Activated CD8-positive, alpha-beta memory T cell treated with anti-CD3 and anti-CD28 coated beads, Interleukin-2, amount 50 U/mL, for 1 hour (primary cell): ENCODE measurements around the gene CFAP97D2.
"Not testable (repeated sequence)": the region's sequence is repeated elsewhere in the genome, so short reads cannot be mapped to it uniquely, and the experiment has no call there.

ENCODE experiments used
- DNase-seq: peaks from one replicate; pipeline ENCODE4 v3.0.0-alpha.2; 2020; ENCODE audit errors: extremely low read depth

CFAP97D2 gene

GRCh38 chr13:114143806-114144605 lies 35.1 kb upstream of the CFAP97D2 start:
- no peak for DNase-seq

- DNase-seq = no peak
Observed at GRCh38 chr13:114144606-114145244, 34.3 kb upstream of the CFAP97D2 start.

GRCh38 chr13:114145256-114145655 lies 33.8 kb upstream of the CFAP97D2 start:
- no peak for DNase-seq

- DNase-seq = no peak
Observed at GRCh38 chr13:114145722-114146121, 33.3 kb upstream of the CFAP97D2 start.

GRCh38 chr13:114146173-114146572 lies 32.9 kb upstream of the CFAP97D2 start:
- DNase-seq = no peak

- no peak for DNase-seq
Observed at GRCh38 chr13:114146629-114147028, 32.4 kb upstream of the CFAP97D2 start.

- DNase-seq = no peak
Observed at GRCh38 chr13:114147803-114148520, 31.1 kb upstream of the CFAP97D2 start.

GRCh38 chr13:114148521-114148855 lies 30.6 kb upstream of the CFAP97D2 start:
- DNase-seq = peak; percentile 88

GRCh38 chr13:114148886-114149285 lies 30.2 kb upstream of the CFAP97D2 start:
- not testable (repeated sequence) for DNase-seq

GRCh38 chr13:114149774-114150740 lies 29.0 kb upstream of the CFAP97D2 start:
- DNase-seq = no peak

- DNase-seq = no peak
Observed at GRCh38 chr13:114151031-114151430, 28.0 kb upstream of the CFAP97D2 start.

- DNase-seq = no peak
Observed at GRCh38 chr13:114151565-114152284, 27.3 kb upstream of the CFAP97D2 start.

- DNase-seq = no peak
Observed at GRCh38 chr13:114152285-114152645, 26.8 kb upstream of the CFAP97D2 start.

- DNase-seq = no peak
Observed at GRCh38 chr13:114152831-114153371, 26.2 kb upstream of the CFAP97D2 start.

GRCh38 chr13:114153485-114154080 lies 25.5 kb upstream of the CFAP97D2 start:
- DNase-seq = no peak

- DNase-seq = no peak
Observed at GRCh38 chr13:114154476-114154875, 24.6 kb upstream of the CFAP97D2 start.

- no peak for DNase-seq
Observed at GRCh38 chr13:114155320-114155719, 23.7 kb upstream of the CFAP97D2 start.

GRCh38 chr13:114155926-114156883 lies 22.9 kb upstream of the CFAP97D2 start:
- DNase-seq = no peak

- no peak for DNase-seq
Observed at GRCh38 chr13:114157869-114158495, 21.1 kb upstream of the CFAP97D2 start.
